Measurements from ENCODE around the gene KIF13A. TPM values are rescaled to one million over a fixed set of nuclear protein-coding genes. Genes with fewer than 3 reads are reported as not detected.

The KIF13A gene
- total and polyA plus RNA-seq, 10 of the 15 experiments (the other 5 are each of a cell fraction or from before 2014, with no cell fraction given), result 0.02 to 0.26 (median 0.13) TPM; not detected in 2

- no peak for FAIRE-seq
- in situ Hi-C loops (cut with MboI) (no loop called here), intact Hi-C loops (cut with micrococcal nuclease; ENCODE audit: unreplicated experiment) (no loop called here)
- H4K20me1 ChIP-seq (ENCODE audit: control insufficient read depth, insufficient read depth), result no peaks in the 10 kb centered on the region
- H3K27me3 ChIP-seq (replicated peaks in 1 of 2; ENCODE audit: control insufficient read depth in 2 of 2, insufficient read depth in 2 of 2, low read length in 1 of 2), result no peaks in the 10 kb centered on the region
- ChIA-PET POLR2A (interaction anchor here (0.6 kb wide), 1 partner anchor 279 kb away, joined by 3 read pairs; no protein-coding TSS in a partner anchor), RAD21 (ENCODE audit: unreplicated experiment) (interaction anchor here (0.5 kb wide), 1 partner anchor 123 kb away, joined by 3 read pairs; no protein-coding TSS in a partner anchor), SMC1A (ENCODE audit: uncharacterized antibody, unreplicated experiment) (interaction anchor here (1.8 kb wide), 1 partner anchor 18 kb away, joined by 4 read pairs; no protein-coding TSS in a partner anchor), CTCF (no interaction called here)
- TF ChIP-seq NR2C2 (IDR thresholded peaks at IDR 0.05; ENCODE audit: borderline replicate concordance, control insufficient read depth, insufficient read length, low read depth) (no peak), BHLHE40 (IDR thresholded peaks at IDR 0.05; ENCODE audit: borderline replicate concordance in 1 of 2, low read depth in 2 of 2, low read length in 1 of 2) (no peak), TCF12 (IDR thresholded peaks at IDR 0.05; ENCODE audit: low read depth, low read length) (no peak), E2F4 (IDR thresholded peaks at IDR 0.05; ENCODE audit: low read depth, low read length) (no peak), NRF1 (conservative IDR thresholded peaks at IDR 0.05; ENCODE audit: low read depth, low read length) (no peak), BCL11A (IDR thresholded peaks at IDR 0.05; ENCODE audit: low read depth, low read length) (no peak), PML (IDR thresholded peaks at IDR 0.05; ENCODE audit: low read length) (no peak), ZNF592 (IDR thresholded peaks at IDR 0.05) (no peak), ZBED1 (IDR thresholded peaks at IDR 0.05; ENCODE audit: borderline replicate concordance) (no peak), NBN (IDR thresholded peaks at IDR 0.05) (no peak), HDAC6 (IDR thresholded peaks at IDR 0.05; ENCODE audit: unreplicated experiment) (no peak), PAX8 (IDR thresholded peaks at IDR 0.05) (no peak), HDGF (IDR thresholded peaks at IDR 0.05) (no peak), ZBTB33 (IDR thresholded peaks at IDR 0.05) (no peak), HDAC2 (IDR thresholded peaks at IDR 0.05) (no peak), STAT3 (IDR thresholded peaks at IDR 0.05; ENCODE audit: low read depth, low read length) (no peak), PAX5 (IDR thresholded peaks at IDR 0.05; ENCODE audit: borderline replicate concordance, low read depth, low read length) (no peak), IKZF1 (conservative IDR thresholded peaks at IDR 0.05) (no peak), SUPT20H (IDR thresholded peaks at IDR 0.05; ENCODE audit: borderline replicate concordance, control insufficient read depth, low read depth, low read length) (no peak), YBX1 (IDR thresholded peaks at IDR 0.05) (no peak)
- no TSS peak for BruUV-seq (replicated peaks)
- WGBS (ENCODE audit: insufficient coverage, insufficient replicate concordance, low lambda C conversion rate, missing lambda C conversion rate), result 40% methylated on average over 6 of the region's 6 CpGs
- ATAC-seq, result no peak
- H3K9ac ChIP-seq (ENCODE audit: control insufficient read depth, insufficient read depth, low read length), result no peak overlapping the region
- no peaks in the 10 kb centered on the region for H3K36me3 ChIP-seq (ENCODE audit: control insufficient read depth in 2 of 2, insufficient read depth in 2 of 2, low read length in 1 of 2)
- H2AFZ ChIP-seq (ENCODE audit: control insufficient read depth, low read depth, low read length), result no peak overlapping the region
- no peak overlapping the region for H3K27ac ChIP-seq (ENCODE audit: control insufficient read depth, insufficient read depth)
- no peak for DNase-seq (ENCODE audit: low read depth, low spot score)
- no peaks in the 10 kb centered on the region for H3K9me3 ChIP-seq (replicated peaks; ENCODE audit: control insufficient read depth, insufficient read depth, low read length)
- H3K4me3 ChIP-seq, result no peak overlapping the region
- no peak overlapping the region for H3K4me2 ChIP-seq (ENCODE audit: control insufficient read depth, insufficient read depth)
- H3K4me1 ChIP-seq (ENCODE audit: control insufficient read depth, insufficient read depth, low read length), result no peaks in the 10 kb centered on the region
- no peaks in the 10 kb centered on the region for H3K79me2 ChIP-seq (ENCODE audit: control insufficient read depth, insufficient read depth, low read length)
These were observed 262.4 kb downstream of the KIF13A start for GRCh38 chr6:17725083-17725482.

All from GM12878 (cell line).